Gastrocnemius medialis (tissue), 4 donors: ENCODE results near the gene WDR5.

ENCODE experiments used
- POLR2A ChIP-seq, 2 donors: fragments of 450-650 bp; IDR thresholded peaks; one replicate each; pipeline ENCODE4 v1.6.1; 2017; ENCODE audit warnings: antibody characterized with exemption in 2 of 2, mild to moderate bottlenecking in 2 of 2, moderate library complexity in 2 of 2
- TF ChIP-seq, protein P1 (sequence below), 5 experiments: fragments of 450-650 bp in 3 of 5; fragments of 200-600 bp in 2 of 5; sonication (generic) in 2 of 5; IDR thresholded peaks in 4 of 5; conservative IDR thresholded peaks in 1 of 5; 1 replicate in 4 of 5; 2 replicates in 1 of 5; pipeline ENCODE4 v1.5.1; 2016 to 2019; ENCODE audit warnings: antibody characterized with exemption in 5 of 5, mild to moderate bottlenecking in 3 of 5, moderate library complexity in 3 of 5

DNA sequence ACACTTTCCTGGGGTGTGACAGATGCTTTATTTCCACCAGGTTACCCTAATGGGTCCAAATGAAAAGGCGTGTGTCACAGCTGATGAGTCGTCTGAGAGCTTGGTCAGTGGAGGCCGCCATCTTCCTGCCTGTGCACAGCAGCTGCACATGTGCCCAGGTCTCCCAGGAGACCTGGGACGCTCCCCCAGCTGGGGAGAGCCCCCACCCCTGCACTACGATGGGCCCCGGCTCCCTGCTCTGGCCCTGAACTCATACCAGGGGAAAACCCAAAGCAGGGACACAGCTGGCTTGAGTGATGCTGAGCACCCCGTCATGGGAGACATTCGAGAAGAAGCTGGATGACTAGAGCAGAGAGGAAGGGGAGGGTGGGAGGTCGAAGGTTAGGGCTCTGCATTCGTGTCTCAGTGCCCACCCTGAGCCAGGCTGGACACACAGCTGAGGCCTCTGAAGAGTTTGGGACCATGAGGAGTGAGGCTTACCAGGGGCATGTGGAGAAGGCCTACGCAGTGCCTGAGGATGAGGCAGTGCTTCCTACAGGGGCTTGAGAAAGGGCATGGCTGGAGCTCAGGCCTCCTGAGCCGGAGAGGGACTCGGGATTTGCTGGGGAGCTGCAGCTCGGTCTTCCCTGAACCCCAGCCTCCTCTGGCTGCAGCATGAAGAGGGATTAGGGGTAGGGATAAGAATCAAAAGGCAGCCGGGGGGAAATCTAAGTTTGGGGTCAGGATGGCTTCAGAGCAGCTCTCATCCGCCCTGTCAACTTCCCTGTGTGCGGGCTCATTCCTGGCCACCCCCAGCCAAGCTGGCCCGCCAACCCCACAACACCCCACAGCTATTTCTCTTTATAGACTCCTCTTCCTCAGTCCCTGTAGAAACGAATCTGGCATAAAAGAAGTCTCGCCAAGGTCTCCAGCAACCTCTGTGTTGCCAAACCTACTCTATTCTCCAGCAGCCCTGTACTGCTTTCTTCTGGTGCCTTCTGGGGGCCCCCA, 70.7 kb downstream of the WDR5 start:
- TF ChIP-seq, protein P1, sequence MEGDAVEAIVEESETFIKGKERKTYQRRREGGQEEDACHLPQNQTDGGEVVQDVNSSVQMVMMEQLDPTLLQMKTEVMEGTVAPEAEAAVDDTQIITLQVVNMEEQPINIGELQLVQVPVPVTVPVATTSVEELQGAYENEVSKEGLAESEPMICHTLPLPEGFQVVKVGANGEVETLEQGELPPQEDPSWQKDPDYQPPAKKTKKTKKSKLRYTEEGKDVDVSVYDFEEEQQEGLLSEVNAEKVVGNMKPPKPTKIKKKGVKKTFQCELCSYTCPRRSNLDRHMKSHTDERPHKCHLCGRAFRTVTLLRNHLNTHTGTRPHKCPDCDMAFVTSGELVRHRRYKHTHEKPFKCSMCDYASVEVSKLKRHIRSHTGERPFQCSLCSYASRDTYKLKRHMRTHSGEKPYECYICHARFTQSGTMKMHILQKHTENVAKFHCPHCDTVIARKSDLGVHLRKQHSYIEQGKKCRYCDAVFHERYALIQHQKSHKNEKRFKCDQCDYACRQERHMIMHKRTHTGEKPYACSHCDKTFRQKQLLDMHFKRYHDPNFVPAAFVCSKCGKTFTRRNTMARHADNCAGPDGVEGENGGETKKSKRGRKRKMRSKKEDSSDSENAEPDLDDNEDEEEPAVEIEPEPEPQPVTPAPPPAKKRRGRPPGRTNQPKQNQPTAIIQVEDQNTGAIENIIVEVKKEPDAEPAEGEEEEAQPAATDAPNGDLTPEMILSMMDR (IDR thresholded peaks at IDR 0.05 in 4 of 5, conservative IDR thresholded peaks at IDR 0.05 in 1 of 5), result no peak
- no peak for TF ChIP-seq POLR2A (IDR thresholded peaks at IDR 0.05)
